HG03095 (cell line): ENCODE results near the gene FGD2.

ENCODE experiments used
- ATAC-seq: cut with Tn5 transposase; IDR thresholded peaks from one replicate; pipeline ENCODE4 v1.9.1; 2021; ENCODE audit warnings: moderate library complexity; ENCODE audit not compliant: unreplicated experiment

The FGD2 gene, protein sequence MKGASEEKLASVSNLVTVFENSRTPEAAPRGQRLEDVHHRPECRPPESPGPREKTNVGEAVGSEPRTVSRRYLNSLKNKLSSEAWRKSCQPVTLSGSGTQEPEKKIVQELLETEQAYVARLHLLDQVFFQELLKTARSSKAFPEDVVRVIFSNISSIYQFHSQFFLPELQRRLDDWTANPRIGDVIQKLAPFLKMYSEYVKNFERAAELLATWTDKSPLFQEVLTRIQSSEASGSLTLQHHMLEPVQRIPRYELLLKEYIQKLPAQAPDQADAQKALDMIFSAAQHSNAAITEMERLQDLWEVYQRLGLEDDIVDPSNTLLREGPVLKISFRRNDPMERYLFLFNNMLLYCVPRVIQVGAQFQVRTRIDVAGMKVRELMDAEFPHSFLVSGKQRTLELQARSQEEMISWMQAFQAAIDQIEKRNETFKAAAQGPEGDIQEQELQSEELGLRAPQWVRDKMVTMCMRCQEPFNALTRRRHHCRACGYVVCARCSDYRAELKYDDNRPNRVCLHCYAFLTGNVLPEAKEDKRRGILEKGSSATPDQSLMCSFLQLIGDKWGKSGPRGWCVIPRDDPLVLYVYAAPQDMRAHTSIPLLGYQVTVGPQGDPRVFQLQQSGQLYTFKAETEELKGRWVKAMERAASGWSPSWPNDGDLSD

DNA sequence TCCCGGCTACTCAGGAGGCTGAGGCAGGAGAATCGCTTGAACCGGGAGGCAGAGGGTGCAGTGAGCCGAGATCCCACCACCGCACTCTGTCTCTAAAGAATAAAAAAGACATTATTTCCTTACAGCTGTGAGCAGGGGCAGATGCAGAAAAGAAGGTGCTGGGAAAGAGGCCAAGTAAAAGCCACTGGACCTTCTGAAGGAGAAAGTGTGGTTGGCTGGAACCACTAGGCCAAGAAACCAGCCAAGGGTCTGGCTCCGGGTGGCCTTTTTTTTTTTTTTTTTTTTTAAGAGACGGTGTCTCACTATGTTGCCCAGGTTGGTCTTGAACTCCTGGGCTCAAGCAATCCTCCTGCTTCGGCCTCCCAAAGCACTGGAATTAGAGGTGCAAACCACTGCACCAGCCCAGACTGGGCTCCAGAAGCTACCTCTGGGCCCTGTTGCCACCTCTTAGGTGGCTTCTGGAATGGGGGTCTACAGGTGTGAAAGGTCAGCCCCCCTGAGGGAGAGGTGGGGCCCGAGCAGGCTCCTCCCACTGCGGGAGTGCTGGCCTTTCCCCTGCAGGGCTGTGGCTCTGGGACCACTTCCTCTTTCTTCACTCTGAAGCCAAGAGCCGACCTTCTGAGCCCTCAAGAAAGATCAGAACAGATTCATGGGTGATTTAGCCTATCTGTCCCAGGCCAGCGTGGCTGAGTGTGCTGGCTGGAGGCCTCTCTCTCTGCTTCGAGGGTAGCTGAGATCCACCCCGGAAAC, at the start of gene FGD2:
TSS of gene FGD2 (plus strand) at position 595 of the 750 bp plus-strand sequence. CDS start 163 bp downstream, outside the sequence.
- peak; percentile 63 for ATAC-seq

DNA sequence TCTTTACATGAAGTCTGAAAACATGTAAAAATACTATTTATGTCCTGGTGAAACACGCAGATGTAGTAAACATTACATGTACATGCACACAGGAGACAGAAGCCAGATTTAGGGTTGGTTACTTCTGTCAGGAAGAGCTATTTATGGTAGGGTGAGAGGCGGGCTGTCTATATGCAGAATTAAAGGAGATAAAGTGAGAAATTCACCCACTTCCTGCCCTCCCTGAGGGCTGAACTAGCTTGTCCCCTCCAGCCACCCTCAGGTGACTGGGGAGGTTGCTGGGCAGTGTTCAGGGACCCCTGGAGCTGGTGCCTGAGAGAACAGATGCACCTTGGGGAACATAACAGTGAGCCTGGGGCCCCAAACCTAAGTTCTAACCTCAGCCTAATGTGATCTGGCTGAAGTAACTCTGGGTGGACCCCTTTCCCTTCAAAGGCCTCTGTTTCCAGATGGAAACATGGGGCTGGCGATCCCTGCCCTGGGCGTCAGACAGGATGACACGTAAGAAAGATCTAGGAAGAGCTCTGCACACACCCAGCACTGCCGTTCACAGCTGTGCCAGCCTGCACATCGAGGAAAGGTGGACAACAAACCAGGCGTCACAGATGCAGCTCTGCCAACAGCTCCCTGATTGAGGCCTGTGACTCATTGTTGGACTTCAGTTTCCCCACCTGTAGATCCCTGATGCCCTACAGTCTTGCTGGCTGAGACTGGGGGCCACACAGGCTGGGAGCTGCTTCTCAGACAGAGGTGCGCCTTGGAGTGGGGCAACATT, 49.6 kb upstream of the FGD2 start:
- ATAC-seq = no peak

DNA sequence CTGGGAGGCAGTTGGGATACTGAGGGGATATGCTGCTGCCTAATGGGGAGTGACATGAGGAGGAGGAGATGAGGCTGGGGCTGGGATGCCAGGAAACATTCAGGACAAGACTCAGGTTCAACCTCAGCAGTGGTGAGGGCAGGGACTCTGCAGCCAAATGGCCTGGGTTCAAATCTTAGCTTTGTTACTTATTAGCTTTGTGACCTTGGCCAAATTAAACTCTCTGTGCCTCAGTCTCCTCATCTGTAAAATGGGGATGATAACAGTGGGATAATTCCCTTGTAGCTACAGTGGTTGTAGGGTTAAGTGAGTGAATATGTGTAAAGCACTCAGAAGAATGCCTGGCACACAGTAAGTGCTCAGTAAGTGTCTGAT, 49.0 kb upstream of the FGD2 start:
- no peak for ATAC-seq

DNA sequence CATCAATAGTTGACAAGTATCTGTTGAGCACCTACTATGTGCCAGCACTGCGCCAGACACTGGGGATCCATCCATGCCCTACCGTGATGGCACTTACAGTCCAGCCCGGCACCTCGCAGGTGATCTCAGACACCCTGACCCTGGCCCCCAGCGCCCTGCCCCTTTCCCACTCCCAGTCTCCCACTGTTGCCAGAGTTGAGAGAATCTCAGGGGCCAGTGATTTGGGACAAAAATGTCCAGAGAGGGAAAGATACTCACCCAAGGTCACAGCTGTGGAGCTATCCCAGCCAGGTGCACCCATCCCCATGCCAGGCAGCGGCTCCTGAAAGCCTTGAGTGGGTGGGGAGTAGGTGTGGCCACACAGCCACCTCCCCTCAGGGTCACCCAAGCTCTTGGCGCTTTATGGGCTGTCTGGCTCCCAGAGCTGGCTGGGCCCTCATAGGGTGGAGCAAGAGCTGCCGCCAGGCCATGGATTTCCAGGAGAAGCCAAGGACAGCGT, 47.6 kb upstream of the FGD2 start:
- ATAC-seq = no peak

DNA sequence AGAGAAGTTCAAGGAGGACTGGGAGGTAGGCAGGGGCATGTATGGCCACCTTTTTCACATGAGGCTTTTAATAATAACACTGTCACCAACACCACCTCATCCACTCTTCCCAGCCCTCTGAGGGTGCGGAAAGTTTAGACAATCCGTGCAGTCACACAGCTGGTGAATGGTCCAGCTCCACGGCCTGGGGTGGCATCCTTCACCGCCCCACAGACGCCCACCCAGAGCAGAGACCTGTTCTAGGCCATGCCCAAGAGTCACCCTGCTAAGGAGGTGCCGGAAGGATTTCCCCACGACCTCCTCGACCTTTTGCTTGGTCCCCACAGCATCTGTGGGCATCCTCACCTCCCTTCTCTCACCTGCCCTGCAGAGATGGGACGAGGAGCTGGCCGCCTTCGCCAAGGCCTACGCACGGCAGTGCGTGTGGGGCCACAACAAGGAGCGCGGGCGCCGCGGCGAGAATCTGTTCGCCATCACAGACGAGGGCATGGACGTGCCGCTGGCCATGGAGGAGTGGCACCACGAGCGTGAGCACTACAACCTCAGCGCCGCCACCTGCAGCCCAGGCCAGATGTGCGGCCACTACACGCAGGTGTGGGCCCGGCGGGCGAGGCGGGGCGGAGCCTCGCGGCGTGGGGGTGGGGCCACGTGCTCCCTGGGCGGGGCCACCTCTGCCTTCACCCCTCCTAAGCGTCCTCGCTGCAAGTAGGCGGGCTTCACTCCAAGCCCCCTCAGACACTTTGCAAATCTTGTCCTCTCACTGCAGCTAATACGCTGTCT, 46.5 kb upstream of the FGD2 start:
- ATAC-seq = no peak

DNA sequence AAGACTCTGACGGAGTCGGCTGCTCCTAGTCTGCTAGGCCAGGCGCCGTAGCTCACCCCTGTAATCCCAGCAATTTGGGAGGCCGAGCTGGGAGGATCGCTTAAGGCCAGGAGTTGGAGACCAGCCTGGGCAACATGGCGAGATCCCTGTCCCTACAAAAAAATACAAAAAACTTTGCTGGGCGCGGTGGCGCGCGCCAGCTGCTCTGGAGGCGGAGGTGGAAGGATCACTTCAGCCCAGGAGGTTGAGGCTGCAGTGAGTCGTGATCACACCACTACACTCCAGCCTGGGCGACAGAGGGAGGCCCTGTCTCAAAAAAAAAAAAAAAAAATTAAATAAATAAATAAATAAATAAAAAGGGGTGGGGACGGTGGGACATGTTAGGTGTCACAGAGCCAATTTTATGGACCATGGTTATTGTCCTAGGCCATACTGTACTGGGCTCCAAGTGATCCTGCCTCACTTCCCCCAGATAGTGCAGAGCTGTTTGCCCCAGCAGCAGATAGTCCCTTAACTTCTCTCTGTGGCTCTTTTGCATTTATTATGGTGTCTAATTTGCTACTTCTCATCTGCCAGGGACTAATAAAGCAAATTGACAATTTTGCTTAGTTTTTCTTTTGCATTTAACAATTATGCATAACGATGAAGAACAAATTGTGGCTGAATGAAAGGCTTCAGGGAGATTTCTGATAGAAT, 45.8 kb upstream of the FGD2 start:
- no peak for ATAC-seq

DNA sequence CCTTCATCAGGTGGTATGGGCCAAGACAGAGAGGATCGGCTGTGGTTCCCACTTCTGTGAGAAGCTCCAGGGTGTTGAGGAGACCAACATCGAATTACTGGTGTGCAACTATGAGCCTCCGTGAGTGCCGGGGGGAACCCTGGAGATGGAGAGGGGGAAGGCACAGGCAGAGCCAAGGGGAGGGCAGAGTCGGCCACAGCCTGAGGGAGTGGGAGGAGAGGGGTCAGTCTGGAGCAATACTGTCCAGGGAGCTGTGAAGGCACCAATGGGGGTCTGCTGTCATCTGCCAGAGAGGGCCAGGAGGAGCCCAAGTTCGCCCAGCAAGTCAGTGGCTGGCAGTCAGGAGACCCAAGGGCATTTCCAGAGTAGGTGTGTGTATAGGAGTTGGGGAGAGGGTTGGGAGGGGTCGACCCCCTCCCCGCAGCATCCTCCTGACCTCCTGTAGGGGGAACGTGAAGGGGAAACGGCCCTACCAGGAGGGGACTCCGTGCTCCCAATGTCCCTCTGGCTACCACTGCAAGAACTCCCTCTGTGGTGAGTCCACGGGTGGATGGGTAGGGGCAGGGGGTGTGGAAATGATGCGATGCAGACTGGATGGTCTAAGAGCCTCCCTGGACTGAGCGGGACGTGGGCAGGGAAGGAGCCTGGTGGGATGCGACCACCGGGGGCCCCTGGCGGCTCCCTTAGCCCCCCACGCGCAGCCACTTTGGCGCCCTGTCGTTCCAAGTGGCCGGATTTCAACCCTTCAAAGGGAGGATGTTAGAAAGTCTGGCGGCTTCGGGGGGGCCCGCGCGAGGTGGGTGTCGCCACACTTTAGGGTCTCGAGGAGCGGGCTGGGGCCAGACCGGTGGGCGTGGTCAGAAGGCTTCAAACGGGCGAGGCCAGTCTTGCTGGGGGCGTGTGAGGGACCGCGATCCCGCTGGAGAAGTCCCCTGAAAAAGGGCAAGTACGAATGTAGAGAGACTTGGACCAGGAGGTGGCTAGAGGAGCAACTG, 43.7 kb upstream of the FGD2 start:
- no peak for ATAC-seq

DNA sequence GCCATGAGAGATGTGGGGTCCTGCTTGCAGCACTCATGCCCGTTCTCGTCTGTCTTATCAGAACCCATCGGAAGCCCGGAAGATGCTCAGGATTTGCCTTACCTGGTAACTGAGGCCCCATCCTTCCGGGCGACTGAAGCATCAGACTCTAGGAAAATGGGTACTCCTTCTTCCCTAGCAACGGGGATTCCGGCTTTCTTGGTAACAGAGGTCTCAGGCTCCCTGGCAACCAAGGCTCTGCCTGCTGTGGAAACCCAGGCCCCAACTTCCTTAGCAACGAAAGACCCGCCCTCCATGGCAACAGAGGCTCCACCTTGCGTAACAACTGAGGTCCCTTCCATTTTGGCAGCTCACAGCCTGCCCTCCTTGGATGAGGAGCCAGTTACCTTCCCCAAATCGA, 42.6 kb upstream of the FGD2 start:
- ATAC-seq = no peak

DNA sequence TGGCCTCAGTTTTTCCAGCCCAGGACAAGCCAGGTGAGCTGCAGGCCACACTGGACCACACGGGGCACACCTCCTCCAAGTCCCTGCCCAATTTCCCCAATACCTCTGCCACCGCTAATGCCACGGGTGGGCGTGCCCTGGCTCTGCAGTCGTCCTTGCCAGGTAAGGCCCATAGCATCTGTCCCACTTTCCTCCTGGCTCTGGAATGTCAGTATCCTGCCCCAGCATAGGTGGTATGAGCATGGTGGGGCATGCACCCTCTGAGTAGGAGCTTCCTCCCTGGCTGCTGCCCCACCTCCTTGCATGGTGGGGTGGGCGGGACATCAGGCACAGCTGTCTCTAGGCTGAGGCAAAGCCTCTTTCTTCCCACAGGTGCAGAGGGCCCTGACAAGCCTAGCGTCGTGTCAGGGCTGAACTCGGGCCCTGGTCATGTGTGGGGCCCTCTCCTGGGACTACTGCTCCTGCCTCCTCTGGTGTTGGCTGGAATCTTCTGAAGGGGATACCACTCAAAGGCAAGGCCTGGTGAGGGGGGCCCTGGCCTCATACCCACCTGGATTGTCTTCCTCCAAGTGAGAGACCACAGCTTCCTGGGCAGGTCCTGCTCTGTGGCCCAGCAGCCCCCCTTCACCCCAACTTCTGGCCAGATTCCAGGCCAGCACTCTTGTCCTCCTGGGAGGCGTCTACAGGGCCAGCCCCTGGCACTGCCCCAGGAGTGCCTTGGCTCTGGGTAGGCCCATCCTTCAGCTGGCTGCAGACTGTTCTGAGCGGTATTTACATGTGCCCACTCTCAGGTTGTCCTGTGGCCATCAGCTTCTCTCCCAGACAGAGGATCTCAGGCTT, 41.8 kb upstream of the FGD2 start:
- ATAC-seq = no peak

DNA sequence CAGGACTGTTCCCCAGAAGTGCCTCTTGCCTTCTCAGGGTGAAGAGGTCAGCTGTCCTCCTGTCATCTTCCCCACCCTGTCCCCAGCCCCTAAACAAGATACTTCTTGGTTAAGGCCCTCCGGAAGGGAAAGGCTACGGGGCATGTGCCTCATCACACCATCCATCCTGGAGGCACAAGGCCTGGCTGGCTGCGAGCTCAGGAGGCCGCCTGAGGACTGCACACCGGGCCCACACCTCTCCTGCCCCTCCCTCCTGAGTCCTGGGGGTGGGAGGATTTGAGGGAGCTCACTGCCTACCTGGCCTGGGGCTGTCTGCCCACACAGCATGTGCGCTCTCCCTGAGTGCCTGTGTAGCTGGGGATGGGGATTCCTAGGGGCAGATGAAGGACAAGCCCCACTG, 41.1 kb upstream of the FGD2 start:
- ATAC-seq = no peak

DNA sequence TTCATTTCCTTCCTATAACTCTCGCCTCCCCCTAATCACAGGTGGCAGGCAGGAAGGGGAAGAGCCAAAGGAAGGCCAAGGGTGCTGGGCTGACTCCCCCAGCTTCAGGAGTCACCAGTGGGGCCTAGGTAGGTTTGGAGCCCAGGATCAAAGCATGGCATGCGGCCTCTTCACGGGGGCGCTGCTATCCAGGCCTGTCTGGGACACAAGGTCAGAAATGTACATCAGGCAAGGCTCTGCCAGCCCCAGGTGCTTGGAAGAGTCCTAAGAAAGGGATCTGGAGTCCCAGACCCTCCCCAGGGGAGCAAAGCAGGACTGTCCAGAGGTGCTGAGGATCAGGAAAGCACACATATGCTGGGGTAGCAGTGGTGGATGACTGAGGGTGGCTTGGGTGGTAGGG, 40.5 kb upstream of the FGD2 start:
- ATAC-seq = no peak

DNA sequence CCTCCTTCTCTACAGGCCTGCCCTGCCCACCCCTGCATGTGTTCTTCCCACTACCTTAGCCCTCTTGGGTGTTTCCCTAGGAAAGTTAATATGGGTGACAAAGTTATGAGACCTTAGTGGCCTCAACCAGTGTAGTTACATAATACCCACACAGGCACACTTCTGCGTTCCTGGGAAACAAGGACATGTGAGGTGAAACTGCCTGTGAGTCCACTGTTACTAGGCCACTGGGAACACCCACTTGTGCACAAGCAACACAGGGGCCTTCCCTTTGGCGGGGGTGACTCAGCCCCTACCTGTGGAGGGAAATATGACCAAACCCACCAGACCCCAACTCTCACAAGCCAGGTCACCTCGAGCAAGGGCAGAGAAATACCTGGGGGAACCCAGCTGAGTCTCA, 38.2 kb upstream of the FGD2 start:
- no peak for ATAC-seq

DNA sequence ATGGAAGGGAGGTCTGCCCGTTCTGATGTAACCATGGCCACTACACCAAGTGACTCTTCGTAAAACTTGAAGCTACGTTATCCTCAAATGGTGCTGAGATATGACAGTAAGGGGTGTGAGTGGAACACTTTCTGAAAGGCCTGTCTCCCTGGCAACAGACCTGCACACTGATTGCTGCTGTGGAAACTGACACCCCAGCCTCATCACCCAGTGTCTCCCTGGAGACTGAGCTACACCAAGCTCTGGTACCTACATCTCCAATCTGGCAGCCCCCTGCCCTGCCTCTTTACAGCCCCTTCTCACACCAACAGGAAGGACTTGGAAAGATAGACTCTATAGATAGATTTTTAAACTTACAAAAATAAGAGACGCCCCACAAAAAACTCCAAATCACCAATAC, 37.7 kb upstream of the FGD2 start:
- no peak for ATAC-seq

DNA sequence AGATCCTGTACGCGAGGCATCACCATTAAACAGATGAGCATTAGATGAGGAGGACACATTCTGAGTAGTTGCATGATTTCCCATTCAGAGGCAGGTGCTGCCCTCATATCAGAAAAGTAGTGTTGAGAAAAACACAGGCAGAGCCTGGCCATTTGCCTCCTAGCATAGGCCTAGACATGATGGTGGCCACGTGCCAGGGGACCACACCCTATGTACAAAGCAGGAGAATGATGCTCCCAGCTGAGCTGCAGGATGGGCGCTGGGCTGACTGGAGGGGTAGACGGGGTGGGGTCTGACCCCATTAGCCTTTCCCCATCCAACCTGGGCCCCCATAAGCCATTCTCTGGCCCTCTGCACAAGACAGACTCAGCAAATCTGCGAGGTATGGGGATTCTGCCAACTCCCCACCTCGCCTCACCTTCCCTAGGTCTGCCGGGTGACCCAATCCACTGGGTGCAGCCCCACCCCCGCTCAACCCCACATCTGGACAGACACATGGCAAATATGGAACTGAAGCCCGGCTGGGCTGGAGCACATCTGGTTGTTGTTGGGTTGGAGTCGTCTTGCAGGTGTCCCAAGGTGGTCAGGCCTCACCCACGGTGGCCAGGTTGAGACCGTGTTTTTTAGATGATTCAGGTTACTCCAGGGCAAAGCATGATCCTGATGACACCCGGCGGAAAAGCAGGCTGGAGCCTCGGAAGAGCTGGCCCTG, 37.0 kb upstream of the FGD2 start:
- ATAC-seq = no peak

DNA sequence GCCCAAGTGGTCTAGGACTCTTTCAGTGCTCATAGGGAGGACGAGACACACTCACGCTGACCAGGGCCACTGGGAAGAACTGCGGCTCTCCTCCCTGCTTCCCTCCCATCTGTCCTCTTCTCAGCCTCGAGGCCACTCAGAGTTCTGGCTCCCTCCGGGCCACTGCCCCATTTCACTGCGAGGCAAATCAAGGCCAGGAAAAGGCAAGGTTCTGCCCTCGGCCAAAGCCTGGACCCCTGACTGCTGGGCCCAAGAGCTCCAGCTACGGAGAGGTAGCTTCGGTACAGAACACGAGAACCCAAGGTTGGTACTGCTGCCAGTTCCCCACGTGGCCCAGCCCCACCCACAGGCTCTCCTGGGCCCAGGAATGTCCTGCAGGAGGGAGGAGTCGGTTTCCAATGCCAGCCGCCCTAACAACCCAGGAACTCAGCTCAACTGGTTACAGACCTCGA, 36.2 kb upstream of the FGD2 start:
- ATAC-seq = no peak

DNA sequence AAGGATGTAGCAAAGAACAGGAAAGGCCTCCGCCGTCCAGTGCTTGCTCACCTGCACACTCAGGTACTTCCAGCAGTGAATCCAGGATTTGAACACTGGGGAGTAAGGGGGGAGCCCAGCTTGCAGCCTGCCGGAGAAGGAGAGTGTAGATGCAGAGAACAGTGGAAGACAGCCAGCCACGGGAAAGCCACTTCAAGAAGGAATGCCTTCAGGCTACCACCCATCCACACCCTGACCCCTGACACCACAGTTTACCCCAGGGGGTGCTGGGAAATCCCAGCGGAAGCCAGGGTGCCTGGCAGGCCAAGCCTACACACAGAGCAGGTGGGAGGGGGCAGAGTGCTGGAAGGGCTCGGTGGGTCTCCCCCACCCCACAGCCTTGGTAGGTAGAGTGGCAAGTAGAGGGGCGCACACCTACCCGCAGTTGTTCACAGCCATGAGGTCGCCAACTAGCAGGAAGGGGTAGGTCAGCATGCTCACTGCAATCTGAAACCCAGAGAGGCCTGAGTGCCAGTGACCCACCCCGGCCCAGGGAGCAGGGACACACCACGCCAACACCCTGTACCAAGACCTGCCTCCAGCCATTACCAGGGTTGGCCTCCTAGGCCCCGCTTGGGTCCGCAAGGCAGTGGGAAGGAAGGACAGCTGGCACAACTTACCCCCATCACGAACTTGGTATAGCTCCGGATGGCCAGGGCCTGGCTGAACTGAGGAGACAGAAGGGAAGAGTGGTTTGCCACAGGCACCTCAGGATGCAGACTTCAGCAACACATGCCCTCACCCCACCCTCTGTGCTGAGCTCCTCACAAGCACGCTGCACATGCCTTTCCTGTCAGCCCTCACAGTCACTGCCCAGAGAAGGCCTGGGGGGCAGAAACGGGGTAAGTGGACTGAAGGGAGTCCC, 35.2 kb upstream of the FGD2 start:
- no peak for ATAC-seq
